HepG2 (cell line): ENCODE measurements around the gene ZNF341. TPM values are rescaled to one million over a fixed set of nuclear protein-coding genes. Genes with fewer than 3 reads are reported as not detected.

ENCODE experiments used
- HNRNPL ChIP-seq: fragments of 200-400 bp; formaldehyde crosslinking; IDR thresholded peaks from 2 replicates; pipeline ENCODE4 v1.6.1; 2017; ENCODE audit warnings: mild to moderate bottlenecking, low read depth, low read length
- KDM4B ChIP-seq: sonication (generic); formaldehyde crosslinking; IDR thresholded peaks from 2 replicates; pipeline ENCODE4 v1.4.0; 2020; ENCODE audit warnings: missing genetic modification reagents
- NFKB2 ChIP-seq: sonication (generic); formaldehyde crosslinking; IDR thresholded peaks from 2 replicates; pipeline ENCODE4 v1.4.0; 2020; ENCODE audit warnings: missing genetic modification reagents, borderline replicate concordance
- RXRB ChIP-seq: IDR thresholded peaks from 2 replicates; pipeline ENCODE4 v1.6.1; 2016; ENCODE audit warnings: borderline replicate concordance, missing genetic modification reagents, missing compliant biosample characterization
- SRSF1 ChIP-seq: fragments of 200-400 bp; formaldehyde crosslinking; optimal IDR thresholded peaks from 2 replicates; pipeline ENCODE3; 2017; ENCODE audit warnings: mild to moderate bottlenecking, low read depth, low read length, moderate library complexity
- ZBTB42 ChIP-seq: sonication (generic); formaldehyde crosslinking; IDR thresholded peaks from 2 replicates; pipeline ENCODE4 v1.5.0; 2020; ENCODE audit warnings: mild to moderate bottlenecking, missing genetic modification reagents
- ZNF644 ChIP-seq: IDR thresholded peaks from 2 replicates; pipeline ENCODE4 v1.6.1; 2016; ENCODE audit warnings: low read depth
- ZNF839 ChIP-seq: sonication (generic); formaldehyde crosslinking; IDR thresholded peaks from 2 replicates; pipeline ENCODE4 v1.4.0; 2020; ENCODE audit warnings: missing genetic modification reagents, mild to moderate bottlenecking, borderline replicate concordance
- polyA plus RNA-seq, 8 experiments: library from polyadenylated mRNA; depleted of rRNA in 3 of 8; stranded (reverse) in 7 of 8; unstranded in 1 of 8; fragments of >200 nt; fragmentation: Illumina TruSeq in 4 of 8; extraction: Trizol in 4 of 8; gene quantifications; 2 replicates each; pipeline versions ENCODE4 v1.2.1 to v1.2.3, GENCODE V29; 2011 to 2016; ENCODE audit warnings: low read depth in 4 of 8, missing spikeins in 1 of 8, mixed read lengths in 1 of 8; ENCODE audit not compliant: insufficient read depth in 1 of 8
- total RNA-seq, 5 experiments: library from RNA; depleted of rRNA; stranded (reverse); fragments of >200 nt; fragmentation: Illumina TruSeq; extraction: Trizol; gene quantifications; 2 replicates each; pipeline ENCODE4 v1.2.3, GENCODE V29; 2016; ENCODE audit warnings: low read depth in 1 of 5
- TF ChIP-seq, protein P1 (sequence below): sonication (generic); formaldehyde crosslinking; IDR thresholded peaks from 2 replicates; pipeline ENCODE4 v1.8.0; 2022; ENCODE audit warnings: mild to moderate bottlenecking, missing genetic modification reagents, moderate library complexity
- TF ChIP-seq, protein P2 (sequence below): sonication (generic); formaldehyde crosslinking; IDR thresholded peaks from 2 replicates; pipeline ENCODE4 v1.8.0; 2022; ENCODE audit warnings: missing genetic modification reagents, mild to moderate bottlenecking, inconsistent platforms, borderline replicate concordance
- TF ChIP-seq, protein P3 (sequence below): sonication (generic); formaldehyde crosslinking; IDR thresholded peaks from 2 replicates; pipeline ENCODE4 v1.4.0; 2020; ENCODE audit warnings: missing genetic modification reagents, borderline replicate concordance
- TF ChIP-seq, protein P4 (sequence below): sonication (generic); formaldehyde crosslinking; IDR thresholded peaks from 2 replicates; pipeline ENCODE4 v1.5.1; 2020; ENCODE audit warnings: missing genetic modification reagents, mild to moderate bottlenecking, borderline replicate concordance
- TF ChIP-seq, protein P5 (sequence below): sonication (generic); formaldehyde crosslinking; conservative IDR thresholded peaks from 2 replicates; pipeline ENCODE4 v1.4.0; 2020; ENCODE audit warnings: missing genetic modification reagents
- TF ChIP-seq, protein P6 (sequence below): sonication (generic); formaldehyde crosslinking; IDR thresholded peaks from 2 replicates; pipeline ENCODE4; 2020; ENCODE audit warnings: missing genetic modification reagents, mild to moderate bottlenecking, borderline replicate concordance

ZNF341 gene
- total and polyA plus RNA-seq, 2 of the 13 experiments (the other 11 are each of a cell fraction or from before 2014, with no cell fraction given), result 1.1 to 2.2 TPM

DNA sequence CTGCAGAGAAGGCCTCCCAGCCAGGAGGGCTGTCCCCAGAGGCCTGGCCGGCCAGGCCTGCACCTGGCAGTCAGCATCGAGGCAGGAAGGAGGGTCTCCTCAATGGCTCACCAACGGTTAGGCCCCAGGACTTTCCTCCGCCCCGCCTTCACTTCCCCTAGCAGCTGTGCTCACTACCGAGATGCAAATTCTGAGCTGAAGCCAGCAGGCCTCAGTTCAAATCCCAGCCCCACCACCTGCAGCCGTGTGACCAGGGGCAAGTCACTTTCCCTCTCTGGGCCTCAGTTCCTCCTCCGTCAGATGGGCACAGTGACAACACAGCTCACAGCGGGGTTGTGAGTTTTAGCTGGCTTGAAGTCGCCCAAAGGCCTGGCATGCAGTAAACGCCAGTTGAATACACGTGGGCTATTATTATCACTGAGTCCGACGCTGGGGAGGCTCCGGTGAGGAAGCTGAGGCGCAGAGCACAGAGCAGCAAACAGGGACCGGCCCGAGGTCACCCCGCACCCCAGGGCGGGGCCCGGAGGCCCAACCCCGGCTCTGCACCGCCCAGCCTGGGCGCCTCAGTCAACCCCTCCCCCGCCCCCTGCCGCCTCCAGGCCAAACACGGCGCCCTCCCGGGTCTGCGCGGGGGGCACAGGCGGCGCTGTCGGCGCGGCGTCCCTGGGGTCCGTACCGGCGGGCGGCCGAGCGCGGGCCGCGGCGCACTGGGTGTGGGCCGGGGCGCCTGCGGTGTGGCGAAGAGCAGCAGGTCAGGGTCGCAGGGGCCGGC, 46.3 kb upstream of the ZNF341 start (continued):
- TF ChIP-seq HNRNPL (0 out of 2 replicates have a peak, but pooled peaks have one; percentile 37), ZNF839 (CRISPR knock-in tag) (peak; percentile 62; the same call in 1 of the 2 replicates), ZNF644 (no peak), ZBTB42 (CRISPR knock-in tag) (0 out of 2 replicates have a peak, but pooled peaks have one; percentile 39), NFKB2 (CRISPR knock-in tag) (0 out of 2 replicates have a peak, but pooled peaks have one; percentile 64), SRSF1 (no peak), RXRB (CRISPR knock-in tag) (peak; percentile 30; the same call in 1 of the 2 replicates), KDM4B (CRISPR knock-in tag) (no peak)
- TF ChIP-seq, protein P1, sequence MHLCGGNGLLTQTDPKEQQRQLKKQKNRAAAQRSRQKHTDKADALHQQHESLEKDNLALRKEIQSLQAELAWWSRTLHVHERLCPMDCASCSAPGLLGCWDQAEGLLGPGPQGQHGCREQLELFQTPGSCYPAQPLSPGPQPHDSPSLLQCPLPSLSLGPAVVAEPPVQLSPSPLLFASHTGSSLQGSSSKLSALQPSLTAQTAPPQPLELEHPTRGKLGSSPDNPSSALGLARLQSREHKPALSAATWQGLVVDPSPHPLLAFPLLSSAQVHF (CRISPR knock-in tag), result no peak
- TF ChIP-seq, protein P2, sequence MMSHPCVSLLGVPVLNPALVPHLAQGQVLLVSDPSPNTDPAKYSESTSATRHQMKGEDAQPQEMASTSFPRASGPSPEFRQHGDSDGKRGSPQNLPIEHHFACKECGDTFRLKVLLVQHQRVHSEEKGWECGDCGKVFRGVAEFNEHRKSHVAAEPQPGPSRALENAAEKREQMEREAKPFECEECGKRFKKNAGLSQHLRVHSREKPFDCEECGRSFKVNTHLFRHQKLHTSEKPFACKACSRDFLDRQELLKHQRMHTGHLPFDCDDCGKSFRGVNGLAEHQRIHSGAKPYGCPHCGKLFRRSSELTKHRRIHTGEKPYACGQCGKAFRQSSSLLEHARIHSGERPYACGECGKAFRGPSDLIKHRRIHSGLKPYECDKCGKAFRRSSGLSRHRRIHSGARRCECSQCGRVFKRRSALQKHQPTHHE (CRISPR knock-in tag), result no peak
- TF ChIP-seq, protein P3, sequence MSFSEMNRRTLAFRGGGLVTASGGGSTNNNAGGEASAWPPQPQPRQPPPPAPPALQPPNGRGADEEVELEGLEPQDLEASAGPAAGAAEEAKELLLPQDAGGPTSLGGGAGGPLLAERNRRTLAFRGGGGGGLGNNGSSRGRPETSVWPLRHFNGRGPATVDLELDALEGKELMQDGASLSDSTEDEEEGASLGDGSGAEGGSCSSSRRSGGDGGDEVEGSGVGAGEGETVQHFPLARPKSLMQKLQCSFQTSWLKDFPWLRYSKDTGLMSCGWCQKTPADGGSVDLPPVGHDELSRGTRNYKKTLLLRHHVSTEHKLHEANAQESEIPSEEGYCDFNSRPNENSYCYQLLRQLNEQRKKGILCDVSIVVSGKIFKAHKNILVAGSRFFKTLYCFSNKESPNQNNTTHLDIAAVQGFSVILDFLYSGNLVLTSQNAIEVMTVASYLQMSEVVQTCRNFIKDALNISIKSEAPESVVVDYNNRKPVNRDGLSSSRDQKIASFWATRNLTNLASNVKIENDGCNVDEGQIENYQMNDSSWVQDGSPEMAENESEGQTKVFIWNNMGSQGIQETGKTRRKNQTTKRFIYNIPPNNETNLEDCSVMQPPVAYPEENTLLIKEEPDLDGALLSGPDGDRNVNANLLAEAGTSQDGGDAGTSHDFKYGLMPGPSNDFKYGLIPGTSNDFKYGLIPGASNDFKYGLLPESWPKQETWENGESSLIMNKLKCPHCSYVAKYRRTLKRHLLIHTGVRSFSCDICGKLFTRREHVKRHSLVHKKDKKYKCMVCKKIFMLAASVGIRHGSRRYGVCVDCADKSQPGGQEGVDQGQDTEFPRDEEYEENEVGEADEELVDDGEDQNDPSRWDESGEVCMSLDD (CRISPR knock-in tag), result peak; percentile 90
- TF ChIP-seq, protein P4, sequence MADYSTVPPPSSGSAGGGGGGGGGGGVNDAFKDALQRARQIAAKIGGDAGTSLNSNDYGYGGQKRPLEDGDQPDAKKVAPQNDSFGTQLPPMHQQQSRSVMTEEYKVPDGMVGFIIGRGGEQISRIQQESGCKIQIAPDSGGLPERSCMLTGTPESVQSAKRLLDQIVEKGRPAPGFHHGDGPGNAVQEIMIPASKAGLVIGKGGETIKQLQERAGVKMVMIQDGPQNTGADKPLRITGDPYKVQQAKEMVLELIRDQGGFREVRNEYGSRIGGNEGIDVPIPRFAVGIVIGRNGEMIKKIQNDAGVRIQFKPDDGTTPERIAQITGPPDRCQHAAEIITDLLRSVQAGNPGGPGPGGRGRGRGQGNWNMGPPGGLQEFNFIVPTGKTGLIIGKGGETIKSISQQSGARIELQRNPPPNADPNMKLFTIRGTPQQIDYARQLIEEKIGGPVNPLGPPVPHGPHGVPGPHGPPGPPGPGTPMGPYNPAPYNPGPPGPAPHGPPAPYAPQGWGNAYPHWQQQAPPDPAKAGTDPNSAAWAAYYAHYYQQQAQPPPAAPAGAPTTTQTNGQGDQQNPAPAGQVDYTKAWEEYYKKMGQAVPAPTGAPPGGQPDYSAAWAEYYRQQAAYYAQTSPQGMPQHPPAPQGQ (CRISPR knock-in tag), result no peak
- TF ChIP-seq, protein P5, sequence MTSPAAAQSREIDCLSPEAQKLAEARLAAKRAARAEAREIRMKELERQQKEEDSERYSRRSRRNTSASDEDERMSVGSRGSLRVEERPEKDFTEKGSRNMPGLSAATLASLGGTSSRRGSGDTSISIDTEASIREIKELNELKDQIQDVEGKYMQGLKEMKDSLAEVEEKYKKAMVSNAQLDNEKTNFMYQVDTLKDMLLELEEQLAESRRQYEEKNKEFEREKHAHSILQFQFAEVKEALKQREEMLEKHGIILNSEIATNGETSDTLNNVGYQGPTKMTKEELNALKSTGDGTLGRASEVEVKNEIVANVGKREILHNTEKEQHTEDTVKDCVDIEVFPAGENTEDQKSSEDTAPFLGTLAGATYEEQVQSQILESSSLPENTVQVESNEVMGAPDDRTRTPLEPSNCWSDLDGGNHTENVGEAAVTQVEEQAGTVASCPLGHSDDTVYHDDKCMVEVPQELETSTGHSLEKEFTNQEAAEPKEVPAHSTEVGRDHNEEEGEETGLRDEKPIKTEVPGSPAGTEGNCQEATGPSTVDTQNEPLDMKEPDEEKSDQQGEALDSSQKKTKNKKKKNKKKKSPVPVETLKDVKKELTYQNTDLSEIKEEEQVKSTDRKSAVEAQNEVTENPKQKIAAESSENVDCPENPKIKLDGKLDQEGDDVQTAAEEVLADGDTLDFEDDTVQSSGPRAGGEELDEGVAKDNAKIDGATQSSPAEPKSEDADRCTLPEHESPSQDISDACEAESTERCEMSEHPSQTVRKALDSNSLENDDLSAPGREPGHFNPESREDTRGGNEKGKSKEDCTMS, result no peak
- TF ChIP-seq, protein P6, sequence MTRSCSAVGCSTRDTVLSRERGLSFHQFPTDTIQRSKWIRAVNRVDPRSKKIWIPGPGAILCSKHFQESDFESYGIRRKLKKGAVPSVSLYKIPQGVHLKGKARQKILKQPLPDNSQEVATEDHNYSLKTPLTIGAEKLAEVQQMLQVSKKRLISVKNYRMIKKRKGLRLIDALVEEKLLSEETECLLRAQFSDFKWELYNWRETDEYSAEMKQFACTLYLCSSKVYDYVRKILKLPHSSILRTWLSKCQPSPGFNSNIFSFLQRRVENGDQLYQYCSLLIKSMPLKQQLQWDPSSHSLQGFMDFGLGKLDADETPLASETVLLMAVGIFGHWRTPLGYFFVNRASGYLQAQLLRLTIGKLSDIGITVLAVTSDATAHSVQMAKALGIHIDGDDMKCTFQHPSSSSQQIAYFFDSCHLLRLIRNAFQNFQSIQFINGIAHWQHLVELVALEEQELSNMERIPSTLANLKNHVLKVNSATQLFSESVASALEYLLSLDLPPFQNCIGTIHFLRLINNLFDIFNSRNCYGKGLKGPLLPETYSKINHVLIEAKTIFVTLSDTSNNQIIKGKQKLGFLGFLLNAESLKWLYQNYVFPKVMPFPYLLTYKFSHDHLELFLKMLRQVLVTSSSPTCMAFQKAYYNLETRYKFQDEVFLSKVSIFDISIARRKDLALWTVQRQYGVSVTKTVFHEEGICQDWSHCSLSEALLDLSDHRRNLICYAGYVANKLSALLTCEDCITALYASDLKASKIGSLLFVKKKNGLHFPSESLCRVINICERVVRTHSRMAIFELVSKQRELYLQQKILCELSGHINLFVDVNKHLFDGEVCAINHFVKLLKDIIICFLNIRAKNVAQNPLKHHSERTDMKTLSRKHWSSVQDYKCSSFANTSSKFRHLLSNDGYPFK (CRISPR knock-in tag), result peak; percentile 72; the same call in 1 of the 2 replicates
